ENCODE data around the gene HPDL.

- TF ChIP-seq CTCF (IDR thresholded peaks at IDR 0.05) (peak in 2 of 4 experiments; percentile 14 to 21), EP300 (IDR thresholded peaks at IDR 0.05) (no peak), POLR2A (IDR thresholded peaks at IDR 0.05) (no peak), POLR2AphosphoS5 (IDR thresholded peaks at IDR 0.05) (peak; percentile 41)
Measured at GRCh38 chr1:45375104-45376090, 48.7 kb downstream of the HPDL start.
